ENCODE data around the gene ZNF385B. TPM values are rescaled to one million over a fixed set of nuclear protein-coding genes. Genes with fewer than 3 reads are reported as not detected.

Gene ZNF385B
- total RNA-seq, 2 experiments from 2014 or later: not detected

DNA sequence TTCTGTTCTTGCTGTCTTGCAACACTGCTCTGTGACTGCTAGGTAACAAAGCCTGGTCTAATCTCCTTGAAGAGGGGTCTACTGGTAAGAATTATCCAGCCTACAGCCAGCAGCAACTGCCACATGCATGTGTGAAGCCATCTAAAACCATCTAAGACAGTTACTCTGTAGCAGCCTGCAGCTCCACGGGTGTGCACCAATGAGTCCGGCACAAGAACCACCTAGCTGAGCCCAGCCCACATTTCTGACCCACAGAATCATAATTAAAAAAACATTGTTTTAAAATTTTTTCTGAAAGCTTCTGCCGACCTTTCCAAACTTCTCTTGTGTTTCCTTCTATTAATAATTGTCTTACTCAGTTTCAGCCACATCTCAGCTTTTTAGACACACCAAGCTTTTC lies 102.8 kb downstream of the ZNF385B start:
- no peaks in the 10 kb centered on the region for H3K9me3 Mint-ChIP-seq (ENCODE audit: insufficient read depth)
- DNase-seq: no peak
- ChIA-PET POLR2A (no interaction called here), CTCF (no interaction called here)
- no peak for ATAC-seq
- H3K27ac Mint-ChIP-seq: no peak overlapping the region
- peaks cover 2% of the 10 kb centered on the region for H3K27me3 Mint-ChIP-seq (ENCODE audit: low read depth)
- H3K4me3 Mint-ChIP-seq: no peak overlapping the region
- no peaks in the 10 kb centered on the region for H3K4me1 Mint-ChIP-seq (ENCODE audit: low read depth)
- H3K36me3 Mint-ChIP-seq (ENCODE audit: low read depth): no peaks in the 10 kb centered on the region

- Mint-ChIP-seq H3K27ac (no peak overlapping the region), H3K9me3 (ENCODE audit: insufficient read depth) (no peaks in the 10 kb centered on the region), H3K36me3 (ENCODE audit: low read depth) (no peaks in the 10 kb centered on the region), H3K4me3 (no peak overlapping the region), H3K4me1 (ENCODE audit: low read depth) (no peaks in the 10 kb centered on the region), H3K27me3 (ENCODE audit: low read depth) (peaks cover 11% of the 10 kb centered on the region)
- ATAC-seq (no peak), DNase-seq (no peak)
- CTCF ChIA-PET: no interaction called here
- POLR2A ChIA-PET: no interaction called here
Measured at GRCh38 chr2:179751163-179751809, 110.1 kb downstream of the ZNF385B start.

- Mint-ChIP-seq H3K4me1 (ENCODE audit: low read depth) (no peaks in the 10 kb centered on the region), H3K27me3 (ENCODE audit: low read depth) (peaks cover 9% of the 10 kb centered on the region), H3K27ac (no peak overlapping the region), H3K9me3 (ENCODE audit: insufficient read depth) (no peaks in the 10 kb centered on the region), H3K4me3 (no peak overlapping the region), H3K36me3 (ENCODE audit: low read depth) (no peaks in the 10 kb centered on the region)
- ChIA-PET POLR2A (interaction anchor here (0.9 kb wide), 1 partner anchor 327 kb away, joined by 3 read pairs; no protein-coding TSS in a partner anchor), CTCF (no interaction called here)
- no peak for ATAC-seq
- DNase-seq: no peak
Measured at GRCh38 chr2:179749210-179749609, 112.2 kb downstream of the ZNF385B start.

- no peak overlapping the region for H3K27ac Mint-ChIP-seq
- DNase-seq: no peak
- no peaks in the 10 kb centered on the region for H3K9me3 Mint-ChIP-seq (ENCODE audit: insufficient read depth)
- CTCF ChIA-PET: no interaction called here
- no peaks in the 10 kb centered on the region for H3K4me1 Mint-ChIP-seq (ENCODE audit: low read depth)
- no peaks in the 10 kb centered on the region for H3K36me3 Mint-ChIP-seq (ENCODE audit: low read depth)
- no peak for ATAC-seq
- POLR2A ChIA-PET: no interaction called here
- no peak overlapping the region for H3K4me3 Mint-ChIP-seq
- H3K27me3 Mint-ChIP-seq (ENCODE audit: low read depth): peaks cover 7% of the 10 kb centered on the region
Measured at GRCh38 chr2:179746981-179747380, 114.4 kb downstream of the ZNF385B start.

DNA sequence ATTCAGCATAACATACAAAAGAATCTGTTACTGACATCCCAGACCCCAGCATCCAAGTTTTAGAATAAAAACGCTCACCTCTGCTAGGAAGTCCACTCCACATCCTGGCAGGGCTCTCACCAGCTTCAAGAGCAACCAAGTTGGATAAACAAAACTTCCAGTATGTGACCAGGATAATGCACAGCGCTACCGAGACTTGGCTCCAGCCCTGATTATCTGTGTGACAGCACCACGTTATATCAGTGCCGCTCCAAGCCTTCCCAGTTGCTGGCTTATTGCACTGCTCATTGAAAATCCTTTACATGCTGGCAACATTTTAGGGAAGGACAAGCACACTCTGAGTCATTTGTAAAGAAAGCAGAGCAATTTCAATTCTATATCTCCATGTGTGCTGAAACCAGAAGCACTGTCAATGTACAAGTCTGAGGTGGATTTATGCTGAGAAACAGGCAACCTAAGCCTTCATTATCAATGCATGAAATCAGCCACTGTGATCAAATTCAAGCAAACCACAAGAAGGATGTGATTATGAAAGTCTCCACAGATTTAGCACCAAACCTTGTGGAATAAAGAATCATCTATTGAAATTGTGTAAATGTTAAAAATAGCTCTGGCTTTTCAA lies 115.7 kb downstream of the ZNF385B start:
- CTCF ChIA-PET: no interaction called here
- Mint-ChIP-seq H3K9me3 (ENCODE audit: insufficient read depth) (no peaks in the 10 kb centered on the region), H3K27me3 (ENCODE audit: low read depth) (peaks cover 7% of the 10 kb centered on the region), H3K4me1 (ENCODE audit: low read depth) (no peaks in the 10 kb centered on the region), H3K4me3 (no peak overlapping the region), H3K27ac (no peak overlapping the region), H3K36me3 (ENCODE audit: low read depth) (no peaks in the 10 kb centered on the region)
- POLR2A ChIA-PET: no interaction called here
- ATAC-seq: no peak
- no peak for DNase-seq

DNA sequence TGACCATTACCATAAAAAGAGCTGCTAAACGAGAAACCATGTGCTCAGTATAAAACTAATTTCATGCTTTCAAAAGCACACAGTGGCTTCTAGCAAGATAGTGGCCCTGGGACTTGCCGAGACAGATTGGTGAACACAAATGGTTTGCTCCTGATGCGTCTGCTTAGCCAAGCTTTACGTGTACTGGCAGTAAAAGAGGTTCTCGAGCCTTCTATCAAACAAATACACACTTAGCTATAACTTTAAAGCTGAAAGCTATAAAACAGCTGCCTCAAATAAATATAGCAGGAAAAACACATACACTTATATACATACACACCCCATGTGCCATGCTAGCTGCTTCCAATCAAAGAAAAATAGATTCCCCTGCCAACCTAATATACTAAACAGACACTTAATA lies 117.0 kb downstream of the ZNF385B start:
- H3K4me1 Mint-ChIP-seq (ENCODE audit: low read depth): no peaks in the 10 kb centered on the region

GRCh38 chr2:179741317-179741716 lies 120.1 kb downstream of the ZNF385B start:
- ChIA-PET CTCF (no interaction called here), POLR2A (no interaction called here)
- Mint-ChIP-seq H3K4me3 (no peak overlapping the region), H3K9me3 (ENCODE audit: insufficient read depth) (no peaks in the 10 kb centered on the region), H3K27ac (no peak overlapping the region), H3K27me3 (ENCODE audit: low read depth) (no peaks in the 10 kb centered on the region), H3K36me3 (ENCODE audit: low read depth) (no peaks in the 10 kb centered on the region), H3K4me1 (ENCODE audit: low read depth) (no peaks in the 10 kb centered on the region)
- no peak for DNase-seq
- no peak for ATAC-seq

More for the DNA sequence above, 117.0 kb downstream of the ZNF385B start:
- Mint-ChIP-seq H3K27ac (no peak overlapping the region), H3K36me3 (ENCODE audit: low read depth) (no peaks in the 10 kb centered on the region), H3K4me3 (no peak overlapping the region), H3K27me3 (ENCODE audit: low read depth) (peaks cover 6% of the 10 kb centered on the region), H3K9me3 (ENCODE audit: insufficient read depth) (no peaks in the 10 kb centered on the region)
- POLR2A ChIA-PET: no interaction called here
- ATAC-seq (no peak), DNase-seq (no peak)
- CTCF ChIA-PET: no interaction called here

DNA sequence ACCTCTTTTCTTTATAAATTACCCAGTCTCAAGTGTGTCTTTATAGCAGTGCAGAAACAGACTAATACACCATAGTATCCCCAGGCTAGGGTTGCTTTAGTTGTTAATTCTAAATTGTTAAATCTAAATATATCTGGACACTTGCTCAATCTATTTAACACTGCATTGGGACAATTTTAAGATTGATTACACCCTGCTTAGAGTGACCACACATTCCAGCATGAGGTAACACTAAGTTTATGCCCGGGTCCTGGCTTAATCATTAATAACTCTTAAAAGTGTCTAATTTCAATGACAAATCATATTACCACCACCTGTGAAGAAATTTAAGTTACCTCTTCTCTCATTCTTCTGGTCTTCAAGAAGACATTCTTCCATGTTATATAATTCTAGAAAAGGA lies 131.4 kb downstream of the ZNF385B start:
- ChIA-PET CTCF (no interaction called here), POLR2A (no interaction called here)
- Mint-ChIP-seq H3K4me1 (ENCODE audit: low read depth) (no peaks in the 10 kb centered on the region), H3K4me3 (no peak overlapping the region), H3K9me3 (ENCODE audit: insufficient read depth) (no peaks in the 10 kb centered on the region), H3K36me3 (ENCODE audit: low read depth) (no peaks in the 10 kb centered on the region), H3K27ac (no peak overlapping the region), H3K27me3 (ENCODE audit: low read depth) (no peaks in the 10 kb centered on the region)
- ATAC-seq (no peak), DNase-seq (no peak)

- CTCF ChIA-PET: no interaction called here
Measured at GRCh38 chr2:179726461-179727180, 134.8 kb downstream of the ZNF385B start.

GRCh38 chr2:179724403-179724802 lies 137.0 kb downstream of the ZNF385B start:
- no peaks in the 10 kb centered on the region for H3K27me3 Mint-ChIP-seq (ENCODE audit: low read depth)
- DNase-seq (no peak), ATAC-seq (no peak)
- no peaks in the 10 kb centered on the region for H3K4me1 Mint-ChIP-seq (ENCODE audit: low read depth)
- CTCF ChIA-PET: no interaction called here
- POLR2A ChIA-PET: no interaction called here
- no peak overlapping the region for H3K4me3 Mint-ChIP-seq
- H3K36me3 Mint-ChIP-seq (ENCODE audit: low read depth): no peaks in the 10 kb centered on the region
- H3K27ac Mint-ChIP-seq: no peak overlapping the region
- no peaks in the 10 kb centered on the region for H3K9me3 Mint-ChIP-seq (ENCODE audit: insufficient read depth)

More at GRCh38 chr2:179726461-179727180, 134.8 kb downstream of the ZNF385B start:
- DNase-seq: no peak
- H3K27me3 Mint-ChIP-seq (ENCODE audit: low read depth): no peaks in the 10 kb centered on the region
- no peak for ATAC-seq
- H3K27ac Mint-ChIP-seq: no peak overlapping the region
- no peaks in the 10 kb centered on the region for H3K9me3 Mint-ChIP-seq (ENCODE audit: insufficient read depth)
- H3K4me3 Mint-ChIP-seq: no peak overlapping the region
- no peaks in the 10 kb centered on the region for H3K4me1 Mint-ChIP-seq (ENCODE audit: low read depth)
- POLR2A ChIA-PET: no interaction called here
- no peaks in the 10 kb centered on the region for H3K36me3 Mint-ChIP-seq (ENCODE audit: low read depth)

DNA sequence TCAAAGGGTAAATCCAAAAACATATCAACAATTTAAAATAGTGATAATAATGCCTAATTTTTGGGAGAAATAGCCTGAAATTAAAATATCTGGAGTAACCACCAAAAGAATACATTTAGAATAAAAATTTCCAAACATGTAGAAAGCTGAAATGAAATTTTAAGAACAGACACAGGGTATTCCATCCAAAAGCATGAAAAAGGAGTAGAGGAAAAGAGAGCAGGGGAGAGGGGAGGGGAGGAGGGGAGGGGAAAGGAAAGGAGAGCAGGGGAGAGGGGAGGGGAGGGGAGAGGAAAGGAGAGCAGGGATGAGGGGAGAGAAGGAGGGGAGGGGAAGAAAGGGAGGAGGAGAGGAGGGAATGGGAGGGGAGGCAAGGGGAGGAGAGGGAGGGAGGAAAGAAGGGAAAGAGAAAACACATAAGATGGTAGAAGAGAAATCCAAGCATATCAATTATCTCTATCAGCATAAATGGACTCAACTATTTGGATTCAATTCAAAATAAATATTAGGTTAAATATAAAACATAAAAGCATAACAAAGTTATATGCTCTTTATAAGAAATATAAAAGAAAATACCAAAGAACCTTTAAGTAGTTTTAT lies 141.1 kb downstream of the ZNF385B start:
- no peak for ATAC-seq
- no peaks in the 10 kb centered on the region for H3K36me3 Mint-ChIP-seq (ENCODE audit: low read depth)
- no peak overlapping the region for H3K27ac Mint-ChIP-seq
- ChIA-PET CTCF (no interaction called here), POLR2A (no interaction called here)
- H3K4me1 Mint-ChIP-seq (ENCODE audit: low read depth): no peaks in the 10 kb centered on the region
- DNase-seq: no peak
- no peak overlapping the region for H3K4me3 Mint-ChIP-seq
- no peaks in the 10 kb centered on the region for H3K9me3 Mint-ChIP-seq (ENCODE audit: insufficient read depth)
- no peaks in the 10 kb centered on the region for H3K27me3 Mint-ChIP-seq (ENCODE audit: low read depth)

- Mint-ChIP-seq H3K36me3 (ENCODE audit: low read depth) (no peaks in the 10 kb centered on the region), H3K4me3 (no peak overlapping the region), H3K4me1 (ENCODE audit: low read depth) (no peaks in the 10 kb centered on the region), H3K27ac (no peak overlapping the region), H3K27me3 (ENCODE audit: low read depth) (no peaks in the 10 kb centered on the region), H3K9me3 (ENCODE audit: insufficient read depth) (no peaks in the 10 kb centered on the region)
- ChIA-PET CTCF (no interaction called here), POLR2A (no interaction called here)
- ATAC-seq (no peak), DNase-seq (no peak)
Measured at GRCh38 chr2:179715871-179716270, 145.5 kb downstream of the ZNF385B start.
